Measurements from ENCODE around the gene NKG7. TPM values are rescaled to one million over a fixed set of nuclear protein-coding genes. Genes with fewer than 3 reads are reported as not detected.

Gene NKG7
- total RNA-seq, 2 experiments from 2014 or later: 16.3 to 17.5 TPM

DNA sequence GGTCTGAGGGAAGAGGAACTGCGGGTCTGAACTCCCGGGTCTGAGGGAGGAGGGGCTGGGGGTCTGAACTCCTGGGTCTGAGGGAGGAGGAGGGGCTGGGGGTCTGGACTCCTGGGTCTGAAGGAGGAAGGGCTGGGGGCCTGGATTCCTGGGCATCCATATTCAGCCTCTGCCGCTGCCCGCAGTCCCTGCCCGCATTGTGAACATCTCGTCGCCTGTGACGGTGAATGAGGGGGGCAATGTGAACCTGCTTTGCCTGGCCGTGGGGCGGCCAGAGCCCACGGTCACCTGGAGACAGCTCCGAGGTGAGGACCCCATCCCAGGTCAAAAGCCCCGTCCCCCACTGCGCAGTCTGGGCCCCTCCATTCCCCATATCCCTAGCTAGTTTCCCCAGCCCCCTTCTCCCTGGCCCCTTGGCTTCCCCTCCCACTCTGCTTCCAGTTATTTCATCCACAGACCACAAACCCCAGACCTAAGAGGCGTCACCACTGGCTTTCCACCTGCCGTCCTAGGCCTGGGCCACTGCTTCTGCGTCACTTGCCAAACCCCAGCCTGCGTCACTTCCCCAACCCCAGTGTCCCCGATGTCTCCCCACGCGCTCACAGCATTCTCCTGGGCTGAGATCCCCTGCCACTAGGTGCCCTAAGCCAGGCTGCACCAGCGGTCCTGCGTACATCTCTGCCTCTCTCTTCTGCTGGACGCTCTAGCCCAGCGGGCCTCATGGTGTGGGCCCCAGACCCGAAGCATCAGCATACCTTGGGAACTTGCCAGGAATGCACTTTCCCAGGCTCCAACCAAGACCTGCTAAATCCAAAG is 47.1 kb downstream of the NKG7 start:
- H3K4me1 Mint-ChIP-seq (ENCODE audit: low read depth): peaks cover 5% of the 10 kb centered on the region
- CTCF ChIA-PET: no interaction called here

GRCh38 chr19:51324167-51324481 is 48.3 kb downstream of the NKG7 start:
- no peaks in the 10 kb centered on the region for H3K9me3 Mint-ChIP-seq
- no peaks in the 10 kb centered on the region for H3K36me3 Mint-ChIP-seq (ENCODE audit: low read depth)
- peaks cover 5% of the 10 kb centered on the region for H3K4me1 Mint-ChIP-seq (ENCODE audit: low read depth)
- peaks cover 36% of the 10 kb centered on the region for H3K27me3 Mint-ChIP-seq (ENCODE audit: low read depth)
- no peak overlapping the region for H3K4me3 Mint-ChIP-seq
- H3K27ac Mint-ChIP-seq: no peak overlapping the region
- no peak for DNase-seq
- intact Hi-C loops (cut with micrococcal nuclease): no loop called here
- CTCF ChIA-PET: interaction anchor here (0.7 kb wide), 1 partner anchor 248 kb away, joined by 4 read pairs; no protein-coding TSS in a partner anchor

More for the DNA sequence above, 47.1 kb downstream of the NKG7 start:
- H3K27ac Mint-ChIP-seq: no peak overlapping the region
- intact Hi-C loops (cut with micrococcal nuclease): no loop called here
- DNase-seq: no peak
- H3K9me3 Mint-ChIP-seq: no peaks in the 10 kb centered on the region
- H3K27me3 Mint-ChIP-seq (ENCODE audit: low read depth): peaks cover 46% of the 10 kb centered on the region
- H3K36me3 Mint-ChIP-seq (ENCODE audit: low read depth): no peaks in the 10 kb centered on the region
- no peak overlapping the region for H3K4me3 Mint-ChIP-seq

DNA sequence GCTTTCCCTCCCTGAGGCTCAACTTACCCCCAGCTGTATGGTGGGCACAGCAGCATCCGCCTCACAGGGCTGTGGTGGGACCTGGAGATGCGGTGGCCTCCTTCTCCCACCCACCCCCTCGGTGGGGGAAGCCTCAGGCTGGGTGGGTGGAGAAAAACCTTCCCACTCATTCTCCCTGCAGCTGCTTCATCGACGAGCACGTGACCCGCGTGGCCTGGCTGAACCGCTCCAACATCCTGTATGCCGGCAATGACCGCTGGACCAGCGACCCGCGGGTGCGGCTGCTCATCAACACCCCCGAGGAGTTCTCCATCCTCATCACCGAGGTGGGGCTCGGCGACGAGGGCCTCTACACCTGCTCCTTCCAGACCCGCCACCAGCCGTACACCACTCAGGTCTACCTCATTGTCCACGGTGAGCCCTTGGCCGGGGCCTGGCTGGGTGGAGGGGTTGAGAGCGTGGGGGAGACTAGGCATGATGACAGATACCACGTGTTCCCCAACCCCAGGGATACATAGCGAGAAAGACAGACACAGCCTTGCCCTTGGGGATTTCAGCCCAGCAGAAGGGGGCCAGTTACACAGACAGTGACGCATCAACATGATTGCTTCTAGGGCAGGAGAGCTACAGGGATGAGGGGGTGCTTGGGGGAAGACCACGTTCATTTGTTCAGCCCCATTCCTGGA is 48.8 kb downstream of the NKG7 start:
- H3K27me3 Mint-ChIP-seq (ENCODE audit: low read depth): peaks cover 35% of the 10 kb centered on the region
- H3K9me3 Mint-ChIP-seq: no peaks in the 10 kb centered on the region
- intact Hi-C loops (cut with micrococcal nuclease): no loop called here

GRCh38 chr19:51321799-51322198 is 50.7 kb downstream of the NKG7 start:
- Mint-ChIP-seq H3K9me3 (no peaks in the 10 kb centered on the region), H3K36me3 (ENCODE audit: low read depth) (no peaks in the 10 kb centered on the region), H3K4me3 (no peak overlapping the region), H3K27ac (no peak overlapping the region), H3K4me1 (ENCODE audit: low read depth) (no peaks in the 10 kb centered on the region), H3K27me3 (ENCODE audit: low read depth) (peaks cover 28% of the 10 kb centered on the region)
- intact Hi-C loops (cut with micrococcal nuclease): no loop called here
- DNase-seq: no peak
- CTCF ChIA-PET: no interaction called here

More for the DNA sequence above, 48.8 kb downstream of the NKG7 start:
- CTCF ChIA-PET: interaction anchor here (0.7 kb wide), 1 partner anchor 247 kb away, joined by 4 read pairs; no protein-coding TSS in a partner anchor
- Mint-ChIP-seq H3K36me3 (ENCODE audit: low read depth) (no peaks in the 10 kb centered on the region), H3K4me1 (ENCODE audit: low read depth) (peaks cover 5% of the 10 kb centered on the region), H3K27ac (no peak overlapping the region), H3K4me3 (no peak overlapping the region)
- DNase-seq: no peak

Other genes with a start within 250 kb of the NKG7 start
- 1 to 10 TPM; 1.7 to 1.9 TPM for gene SIGLEC9, start 247.7 kb downstream of the NKG7 start, total RNA-seq
- not detected for gene SIGLEC7, start 230.4 kb downstream of the NKG7 start, total RNA-seq
- 1 to 10 TPM in 1 of 2 experiments, under 1 TPM in 1; 0.69 to 1.1 TPM for gene CD33, start 147.6 kb downstream of the NKG7 start, total RNA-seq
- not detected for gene SIGLECL1, start 121.6 kb downstream of the NKG7 start, total RNA-seq
- not detected for gene IGLON5, start 61.0 kb downstream of the NKG7 start, total RNA-seq
- 1 to 10 TPM; 1.4 to 1.5 TPM for gene VSIG10L, start 30.5 kb downstream of the NKG7 start, total RNA-seq
- gene ETFB, start 6.3 kb downstream of the NKG7 start, total RNA-seq: 100 to 1,000 TPM; 118 to 128 TPM
- gene CLDND2, start 3.7 kb downstream of the NKG7 start, total RNA-seq: under 1 TPM; 0.72 TPM
- not detected for gene LIM2, start 15.3 kb upstream of the NKG7 start, total RNA-seq
- not detected for gene C19orf84, start 17.9 kb upstream of the NKG7 start, total RNA-seq
- not detected for gene SIGLEC10, start 45.0 kb upstream of the NKG7 start, total RNA-seq
- not detected for gene SIGLEC8, start 85.8 kb upstream of the NKG7 start, total RNA-seq
- gene CEACAM18, start 105.9 kb upstream of the NKG7 start, total RNA-seq: not detected
- gene SIGLEC12, start 129.1 kb upstream of the NKG7 start, total RNA-seq: not detected
- not detected for gene SIGLEC6, start 159.0 kb upstream of the NKG7 start, total RNA-seq
- gene ZNF175, start 198.6 kb upstream of the NKG7 start, total RNA-seq: 1 to 10 TPM; 6.5 to 7.9 TPM